Activated CD4-positive, alpha-beta memory T cell treated with anti-CD3 and anti-CD28 coated beads, Interleukin-2, amount 10 ng/mL, durations not matched to agents 7 days and 5 days (primary cell): ENCODE results near the gene TMEM225B. TPM values are rescaled to one million over a fixed set of nuclear protein-coding genes. Genes with fewer than 3 reads are reported as not detected.
A peak's percentile ranks its signal among the peaks of the same experiment; 100 is the strongest.
"Not testable (repeated sequence)": the region's sequence is repeated elsewhere in the genome, so short reads cannot be mapped to it uniquely, and the experiment has no call there.

Experiments used
- CTCF ChIA-PET: fragments of 350-600 bp; sonication (Branson Sonifier 250); formaldehyde crosslinking; loops from one replicate; lab custom pipeline; 2021; ENCODE audit warnings: antibody characterized with exemption, inconsistent platforms; lab: Charles Lee
- POLR2A ChIA-PET: fragments of 350-600 bp; sonication (Branson Sonifier 250); formaldehyde crosslinking; loops from one replicate; lab custom pipeline; 2021; ENCODE audit warnings: antibody characterized with exemption; lab: Charles Lee
- DNase-seq: peaks from one replicate; pipeline ENCODE4 v3.0.0-alpha.2; 2020
- H3K27ac Mint-ChIP-seq: one replicate; pipeline ENCODE4 v1.8.0; 2021; ENCODE audit warnings: mild to moderate bottlenecking, mixed read lengths
- H3K27me3 Mint-ChIP-seq: one replicate; pipeline ENCODE4 v1.8.0; 2021; ENCODE audit warnings: mixed read lengths
- H3K36me3 Mint-ChIP-seq: one replicate; pipeline ENCODE4 v1.8.0; 2021; ENCODE audit warnings: low read depth, mixed read lengths
- H3K4me1 Mint-ChIP-seq: one replicate; pipeline ENCODE4 v1.8.0; 2021; ENCODE audit warnings: mixed read lengths
- H3K4me3 Mint-ChIP-seq: one replicate; pipeline ENCODE4 v1.8.0; 2021; ENCODE audit warnings: mild to moderate bottlenecking, mixed read lengths
- H3K9me3 Mint-ChIP-seq: one replicate; pipeline ENCODE4 v1.8.0; 2021; ENCODE audit warnings: mixed read lengths
- total RNA-seq, 2 experiments: library from RNA; stranded (reverse); gene quantifications; one replicate each; pipeline ENCODE4 v1.2.3, GENCODE V29; 2021

TMEM225B gene
- total RNA-seq, 2 experiments from 2014 or later = 1.3 to 1.9 TPM

GRCh38 chr7:99560834-99561736, 37.0 kb upstream of the TMEM225B start:
- Mint-ChIP-seq H3K36me3 (peaks cover 77% of the 10 kb centered on the region), H3K9me3 (no peaks in the 10 kb centered on the region), H3K27ac (peak overlapping the region; percentile 22), H3K4me1 (peaks cover 56% of the 10 kb centered on the region), H3K27me3 (no peaks in the 10 kb centered on the region), H3K4me3 (peak overlapping the region; percentile 44)
- no peak for DNase-seq
- CTCF ChIA-PET = no interaction called here
- POLR2A ChIA-PET = interaction anchor here (1.3 to 6.6 kb wide), 2 partner anchors 9 to 55 kb away, joined by 3 to 70 read pairs; partner anchors contain the start of genes FAM200A and ZKSCAN5

- ChIA-PET CTCF (no interaction called here), POLR2A (interaction anchor here (6.6 kb wide), 1 partner anchor 55 kb away, joined by 70 read pairs; the partner anchor contains the start of gene ZKSCAN5)
- Mint-ChIP-seq H3K36me3 (peaks cover 76% of the 10 kb centered on the region), H3K9me3 (no peaks in the 10 kb centered on the region), H3K4me3 (no peak overlapping the region), H3K27ac (no peak overlapping the region), H3K4me1 (peaks cover 53% of the 10 kb centered on the region), H3K27me3 (no peaks in the 10 kb centered on the region)
- DNase-seq = no peak
These were observed 36.4 kb upstream of the TMEM225B start for GRCh38 chr7:99561737-99562051.

GRCh38 chr7:99562114-99562784, 35.8 kb upstream of the TMEM225B start:
- Mint-ChIP-seq H3K36me3 (peaks cover 70% of the 10 kb centered on the region), H3K4me3 (no peak overlapping the region), H3K27ac (peak overlapping the region; percentile 53), H3K27me3 (no peaks in the 10 kb centered on the region), H3K4me1 (peaks cover 48% of the 10 kb centered on the region), H3K9me3 (no peaks in the 10 kb centered on the region)
- ChIA-PET CTCF (no interaction called here), POLR2A (interaction anchor here (1.7 to 6.6 kb wide), 3 partner anchors 10 to 62 kb away, joined by 6 to 70 read pairs (median 7); partner anchors contain the start of genes ZKSCAN5 and ZNF394)
- no peak for DNase-seq

GRCh38 chr7:99562832-99563231, 35.2 kb upstream of the TMEM225B start:
- no peak overlapping the region for H3K4me3 Mint-ChIP-seq
- POLR2A ChIA-PET = interaction anchor here (1.7 to 2.1 kb wide), 2 partner anchors 9 to 63 kb away, joined by 6 to 7 read pairs; partner anchors contain the start of gene ZNF394
- peak; percentile 50 for DNase-seq
- CTCF ChIA-PET = no interaction called here
- peaks cover 69% of the 10 kb centered on the region for H3K36me3 Mint-ChIP-seq
- no peaks in the 10 kb centered on the region for H3K27me3 Mint-ChIP-seq
- H3K27ac Mint-ChIP-seq = peak overlapping the region; percentile 27
- no peaks in the 10 kb centered on the region for H3K9me3 Mint-ChIP-seq
- H3K4me1 Mint-ChIP-seq = peaks cover 44% of the 10 kb centered on the region

- Mint-ChIP-seq H3K36me3 (peaks cover 66% of the 10 kb centered on the region), H3K4me1 (peaks cover 42% of the 10 kb centered on the region), H3K4me3 (no peak overlapping the region), H3K27ac (no peak overlapping the region), H3K9me3 (no peaks in the 10 kb centered on the region), H3K27me3 (no peaks in the 10 kb centered on the region)
- ChIA-PET CTCF (interaction anchor here (0.6 kb wide), 1 partner anchor 519 kb away, joined by 3 read pairs; no protein-coding TSS in a partner anchor), POLR2A (interaction anchor here (0.8 to 2.1 kb wide), 3 partner anchors 8 to 64 kb away, joined by 3 to 7 read pairs (median 6); partner anchors contain the start of gene ZNF394)
- no peak for DNase-seq
These were observed 34.4 kb upstream of the TMEM225B start for GRCh38 chr7:99563650-99564049.

GRCh38 chr7:99568770-99569169, 29.3 kb upstream of the TMEM225B start:
- H3K9me3 Mint-ChIP-seq, H3K4me3 Mint-ChIP-seq, H3K27me3 Mint-ChIP-seq, CTCF ChIA-PET, H3K27ac Mint-ChIP-seq, H3K4me1 Mint-ChIP-seq, DNase-seq: not testable (repeated sequence)
- POLR2A ChIA-PET = interaction anchor here (1.5 kb wide), 1 partner anchor 12 kb away, joined by 4 read pairs; no protein-coding TSS in a partner anchor
- peaks cover 73% of the 10 kb centered on the region for H3K36me3 Mint-ChIP-seq

- Mint-ChIP-seq H3K4me1 (no peaks in the 10 kb centered on the region), H3K36me3 (peaks cover 53% of the 10 kb centered on the region), H3K27me3 (no peaks in the 10 kb centered on the region), H3K4me3 (no peak overlapping the region), H3K27ac (no peak overlapping the region), H3K9me3 (no peaks in the 10 kb centered on the region)
- no peak for DNase-seq
- ChIA-PET POLR2A (interaction anchor here (2.4 to 3.1 kb wide), 2 partner anchors 8 to 14 kb away, joined by 7 to 9 read pairs; partner anchors contain the start of gene ZNF655), CTCF (interaction anchor here (1.0 kb wide), 1 partner anchor 12 kb away, joined by 3 read pairs; no protein-coding TSS in a partner anchor)
These were observed 26.3 kb upstream of the TMEM225B start for GRCh38 chr7:99571768-99572167.

GRCh38 chr7:99573257-99573656, 24.8 kb upstream of the TMEM225B start:
- ChIA-PET CTCF (no interaction called here), POLR2A (interaction anchor here (2.4 to 3.1 kb wide), 2 partner anchors 10 to 15 kb away, joined by 7 to 9 read pairs; partner anchors contain the start of gene ZNF655)
- no peak for DNase-seq
- H3K27me3 Mint-ChIP-seq = no peaks in the 10 kb centered on the region
- H3K4me1 Mint-ChIP-seq = peaks cover 1% of the 10 kb centered on the region
- H3K27ac Mint-ChIP-seq = no peak overlapping the region
- H3K9me3 Mint-ChIP-seq = no peaks in the 10 kb centered on the region
- H3K4me3 Mint-ChIP-seq = no peak overlapping the region
- H3K36me3 Mint-ChIP-seq = peaks cover 49% of the 10 kb centered on the region

GRCh38 chr7:99576251-99576650, 21.8 kb upstream of the TMEM225B start:
- H3K27ac Mint-ChIP-seq = no peak overlapping the region
- CTCF ChIA-PET = no interaction called here

GRCh38 chr7:99579281-99579955, 18.6 kb upstream of the TMEM225B start:
- peaks cover 2% of the 10 kb centered on the region for H3K36me3 Mint-ChIP-seq
- H3K27ac Mint-ChIP-seq = no peak overlapping the region
- peaks cover 20% of the 10 kb centered on the region for H3K4me1 Mint-ChIP-seq
- POLR2A ChIA-PET = interaction anchor here (1.8 to 1.9 kb wide), 2 partner anchors 21 to 38 kb away, joined by 4 to 11 read pairs; partner anchors contain the start of genes ZNF655 and ZSCAN25
- no peak for DNase-seq
- no peaks in the 10 kb centered on the region for H3K9me3 Mint-ChIP-seq
- H3K4me3 Mint-ChIP-seq = peak overlapping the region; percentile 76
- H3K27me3 Mint-ChIP-seq = peaks cover 2% of the 10 kb centered on the region
- CTCF ChIA-PET = no interaction called here

More at GRCh38 chr7:99576251-99576650, 21.8 kb upstream of the TMEM225B start:
- H3K27me3 Mint-ChIP-seq = peaks cover 2% of the 10 kb centered on the region
- H3K9me3 Mint-ChIP-seq = no peaks in the 10 kb centered on the region
- peaks cover 29% of the 10 kb centered on the region for H3K36me3 Mint-ChIP-seq
- POLR2A ChIA-PET = no interaction called here
- H3K4me1 Mint-ChIP-seq = peaks cover 19% of the 10 kb centered on the region
- no peak overlapping the region for H3K4me3 Mint-ChIP-seq
- no peak for DNase-seq

GRCh38 chr7:99579956-99580777, 17.9 kb upstream of the TMEM225B start:
- no peak overlapping the region for H3K27ac Mint-ChIP-seq
- peak; percentile 34 for DNase-seq

More at GRCh38 chr7:99579956-99580777, 17.9 kb upstream of the TMEM225B start:
- ChIA-PET POLR2A (interaction anchor here (0.8 to 1.9 kb wide), 3 partner anchors 22 to 171 kb away, joined by 3 to 11 read pairs (median 4); partner anchors contain the start of genes BUD31, PDAP1, ZNF655 and ZSCAN25), CTCF (interaction anchor here (0.5 kb wide), 1 partner anchor 557 kb away, joined by 3 read pairs; no protein-coding TSS in a partner anchor)
- H3K4me3 Mint-ChIP-seq = peak overlapping the region; percentile 76
- H3K36me3 Mint-ChIP-seq = peaks cover 2% of the 10 kb centered on the region
- peaks cover 20% of the 10 kb centered on the region for H3K4me1 Mint-ChIP-seq
- no peaks in the 10 kb centered on the region for H3K9me3 Mint-ChIP-seq
- peaks cover 2% of the 10 kb centered on the region for H3K27me3 Mint-ChIP-seq
